ENCODE data around the gene ASB3.
"Not testable (repeated sequence)": the region's sequence is repeated elsewhere in the genome, so short reads cannot be mapped to it uniquely, and the experiment has no call there.

ASB3 gene

DNA sequence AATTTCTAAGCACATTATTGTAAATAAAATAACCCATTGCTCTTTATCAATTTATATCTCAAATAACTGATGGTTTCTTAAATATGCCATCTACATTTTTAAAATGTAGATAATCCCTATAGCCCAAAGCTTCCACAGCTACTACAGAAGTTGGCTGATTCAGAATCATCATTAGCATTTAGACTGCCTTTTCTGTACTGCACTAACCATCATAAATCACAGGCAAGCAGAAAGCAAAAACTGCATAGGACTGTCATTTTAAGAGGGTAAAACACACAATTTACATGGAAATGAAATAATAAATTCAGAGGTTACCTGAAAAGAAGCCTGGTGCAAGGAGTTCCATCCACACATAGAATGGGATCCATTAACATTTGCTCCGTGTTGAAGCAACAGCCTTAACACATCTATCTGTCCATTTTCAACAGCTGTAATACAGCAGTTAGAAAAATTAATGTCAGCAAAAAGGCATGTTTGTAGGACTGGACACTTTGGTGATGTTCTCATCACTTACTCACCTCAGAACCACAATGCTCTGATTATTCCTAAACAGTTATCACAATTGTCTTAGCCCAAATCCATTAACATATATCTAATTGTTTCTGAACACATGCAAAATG, 57.5 kb downstream of the ASB3 start:
- DNase-seq, result no peak

DNA sequence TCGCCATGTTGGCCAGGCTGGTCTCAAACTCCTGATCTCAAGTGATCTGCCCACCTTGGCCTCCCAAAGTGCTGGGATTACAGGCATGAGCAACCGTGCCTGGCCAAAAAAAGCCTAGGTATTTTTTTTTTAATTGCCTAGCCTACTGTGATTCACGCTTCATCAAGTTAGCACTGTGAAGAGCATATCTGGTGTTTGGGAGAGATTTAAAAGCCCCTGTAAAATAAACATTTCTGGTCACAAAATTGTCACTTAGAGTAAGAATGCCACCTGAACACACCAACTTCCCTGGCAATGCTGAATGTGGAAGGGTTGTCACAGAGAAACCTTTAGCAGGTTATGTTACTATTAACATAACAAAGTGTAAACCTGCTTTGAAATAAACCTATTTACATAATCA, 58.8 kb downstream of the ASB3 start:
- no peak for DNase-seq

- DNase-seq, result no peak
Observed at GRCh38 chr2:53725662-53726061, 61.1 kb downstream of the ASB3 start.

- no peak for DNase-seq
Observed at GRCh38 chr2:53724536-53724935, 62.2 kb downstream of the ASB3 start.

GRCh38 chr2:53720944-53721343, 65.8 kb downstream of the ASB3 start:
- not testable (repeated sequence) for DNase-seq

GRCh38 chr2:53715568-53715967, 71.2 kb downstream of the ASB3 start:
- peak; percentile 6 for DNase-seq

GRCh38 chr2:53711271-53711780, 75.4 kb downstream of the ASB3 start:
- no peak for DNase-seq

GRCh38 chr2:53708988-53709387, 77.8 kb downstream of the ASB3 start:
- DNase-seq, result no peak

DNA sequence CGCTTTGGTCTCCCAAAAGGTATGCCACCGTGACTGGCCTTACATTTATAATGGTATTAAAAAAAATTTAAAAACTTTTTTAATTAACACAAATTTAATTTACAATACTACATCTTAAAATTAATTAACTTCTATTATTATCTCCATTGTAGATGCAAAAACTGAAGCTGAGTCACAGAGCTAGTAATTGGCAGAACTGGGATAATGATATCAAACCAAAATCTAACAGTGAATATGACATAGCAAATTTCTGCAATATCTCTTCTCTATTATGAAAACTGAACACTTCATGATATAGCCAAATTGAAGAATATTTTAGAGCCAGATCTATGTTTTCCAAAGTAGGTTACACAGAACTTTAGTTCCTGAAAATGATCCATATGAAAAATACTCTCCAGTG, 85.5 kb downstream of the ASB3 start:
- DNase-seq, result no peak

- DNase-seq, result no peak
Observed at GRCh38 chr2:53697686-53698085, 89.1 kb downstream of the ASB3 start.

DNA sequence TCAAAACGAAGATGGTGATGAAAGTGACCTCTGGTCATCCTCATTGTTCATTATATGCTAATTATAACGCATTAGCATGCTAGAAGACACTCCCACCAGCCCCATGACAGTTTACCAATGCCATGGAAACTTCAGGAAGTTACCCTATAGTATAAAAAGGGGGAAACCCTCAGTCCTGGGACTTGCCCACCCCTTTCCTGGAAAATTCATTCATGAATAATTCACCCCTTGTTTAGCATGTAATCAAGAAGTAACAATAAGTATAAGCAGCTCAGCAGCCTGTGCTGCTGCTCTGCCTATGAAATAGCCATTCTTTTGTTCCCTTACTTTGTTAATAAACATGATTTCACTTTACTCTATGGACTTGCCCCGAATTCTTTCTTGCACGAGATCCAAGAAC, 89.7 kb downstream of the ASB3 start:
- DNase-seq, result no peak

DNA sequence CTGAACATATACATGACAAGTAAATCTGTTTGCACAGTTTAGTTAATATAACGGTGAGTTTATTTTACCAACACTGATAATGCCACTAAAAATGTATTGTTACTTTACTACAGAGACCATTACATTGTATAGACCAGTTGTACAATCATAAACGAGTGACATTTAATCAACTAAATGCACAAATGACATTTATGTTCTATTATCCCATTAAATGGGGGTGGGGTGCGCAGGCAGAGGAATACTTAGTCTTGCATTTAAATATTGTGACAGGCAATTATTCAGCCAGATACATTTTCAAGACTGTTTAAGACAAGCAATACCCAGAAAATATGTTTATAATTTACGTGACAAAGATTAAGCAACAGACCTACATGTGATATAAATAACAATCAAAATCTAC, 91.2 kb downstream of the ASB3 start:
- no peak for DNase-seq

DNA sequence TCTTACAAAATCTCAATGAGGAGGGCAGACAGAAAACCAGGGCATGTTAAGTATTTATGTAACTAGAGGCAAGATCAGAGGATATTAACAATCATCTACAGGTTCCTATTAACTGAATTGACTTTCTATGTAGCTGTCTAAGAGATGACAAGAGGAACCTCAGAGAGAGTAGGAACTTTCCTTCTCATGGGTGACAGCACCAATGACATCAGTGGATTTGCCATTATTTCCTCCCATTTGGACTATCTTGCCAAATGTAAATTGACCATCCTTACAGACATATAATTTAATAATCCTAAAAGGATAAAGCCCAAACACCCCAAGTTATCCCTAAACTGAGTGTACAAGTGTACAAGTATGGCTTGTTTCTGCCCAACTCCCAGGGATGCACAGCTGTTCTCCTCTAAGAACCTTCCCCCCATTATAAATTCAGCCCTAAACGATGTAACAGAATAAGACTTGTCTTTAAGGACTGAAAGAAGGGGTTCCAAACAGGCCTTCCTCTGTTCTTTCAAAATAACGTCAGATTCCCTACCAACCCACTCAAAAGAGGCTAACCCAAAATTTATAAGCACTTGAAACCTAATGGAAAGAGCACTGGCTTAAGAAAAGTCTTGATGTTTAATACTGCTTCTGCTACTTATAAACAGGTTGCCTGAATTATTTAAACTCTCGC, 92.5 kb downstream of the ASB3 start:
- DNase-seq, result no peak

GRCh38 chr2:53690876-53691275, 95.9 kb downstream of the ASB3 start:
- no peak for DNase-seq

GRCh38 chr2:53672881-53673522, 113.8 kb downstream of the ASB3 start:
- DNase-seq, result no peak

DNA sequence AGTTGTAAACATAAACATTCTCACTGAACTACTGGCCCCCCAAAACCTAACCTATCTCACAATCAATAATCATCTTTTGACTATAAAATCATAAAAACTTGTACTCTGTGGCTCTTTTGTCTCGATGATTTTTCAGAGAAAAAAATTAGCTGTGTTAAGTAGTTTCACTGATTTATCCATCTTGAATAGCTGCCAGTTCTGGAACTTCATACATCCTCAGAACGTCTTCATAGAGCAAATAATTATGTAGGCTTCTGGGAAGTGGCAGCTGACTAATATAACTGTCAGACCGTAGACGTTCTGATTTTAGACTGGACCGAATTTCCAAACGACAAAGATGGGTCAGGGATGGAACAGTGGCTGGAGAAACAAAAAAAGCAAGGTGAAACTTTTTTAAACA, 116.4 kb downstream of the ASB3 start:
- no peak for DNase-seq

GRCh38 chr2:53668624-53669026, 118.1 kb downstream of the ASB3 start:
- DNase-seq, result no peak

DNA sequence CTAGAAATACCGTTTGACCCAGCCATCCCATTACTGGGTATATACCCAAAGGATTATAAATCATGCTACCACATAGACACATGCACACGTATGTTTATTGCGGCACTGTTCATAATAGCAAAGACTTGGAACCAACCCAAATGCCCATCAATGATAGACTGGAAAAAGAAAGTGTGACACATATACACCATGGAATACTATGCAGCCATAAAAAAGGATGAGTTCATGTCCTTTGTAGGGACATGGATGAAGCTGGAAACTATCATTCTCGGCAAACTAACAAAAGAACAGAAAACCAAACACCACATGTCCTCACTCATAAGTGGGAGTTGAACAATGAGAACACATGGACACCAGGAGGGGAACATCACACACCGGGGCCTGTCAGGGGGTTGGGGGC, 119.6 kb downstream of the ASB3 start:
- not testable (repeated sequence) for DNase-seq

DNA sequence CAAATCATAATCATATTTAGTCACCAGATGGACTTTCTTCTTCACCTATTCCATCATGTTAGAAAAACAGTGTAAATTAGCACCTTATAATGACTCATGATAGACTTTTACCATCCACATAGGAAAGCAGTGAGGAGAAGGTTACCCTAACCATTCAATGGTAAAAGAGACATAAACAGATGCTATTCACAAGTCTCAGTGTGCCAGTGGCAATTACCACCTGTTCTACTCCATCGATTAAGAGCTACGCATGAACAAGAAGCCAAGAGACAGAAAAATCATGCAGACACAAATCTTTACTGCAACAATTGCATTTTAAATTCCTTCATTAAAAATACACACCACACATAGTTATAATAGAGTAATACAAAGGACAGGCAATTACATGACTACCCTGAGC, 125.9 kb downstream of the ASB3 start:
- DNase-seq, result no peak

DNA sequence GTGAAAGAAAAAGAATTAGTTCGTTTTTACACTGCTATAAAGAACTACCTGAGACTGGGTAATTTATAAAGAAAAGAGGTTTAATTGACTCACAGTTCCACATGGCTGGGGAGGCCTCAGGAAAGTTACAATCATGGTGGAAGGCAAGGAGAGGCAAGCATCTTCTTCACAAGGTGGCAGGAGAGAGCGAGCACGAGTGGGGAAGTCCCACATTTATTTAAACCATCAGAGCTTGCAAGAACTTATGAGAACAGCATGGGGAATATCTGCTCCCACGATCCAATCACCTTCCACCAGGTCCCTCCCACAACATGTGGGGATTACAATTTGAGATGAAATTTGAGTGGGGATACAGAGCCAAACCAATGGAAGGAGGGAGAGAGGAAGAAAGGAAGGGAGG, 128.3 kb downstream of the ASB3 start:
- not testable (repeated sequence) for DNase-seq

GRCh38 chr2:53655256-53655655, 131.5 kb downstream of the ASB3 start:
- DNase-seq, result no peak

- DNase-seq, result no peak
Observed at GRCh38 chr2:53654396-53654795, 132.4 kb downstream of the ASB3 start.

DNA sequence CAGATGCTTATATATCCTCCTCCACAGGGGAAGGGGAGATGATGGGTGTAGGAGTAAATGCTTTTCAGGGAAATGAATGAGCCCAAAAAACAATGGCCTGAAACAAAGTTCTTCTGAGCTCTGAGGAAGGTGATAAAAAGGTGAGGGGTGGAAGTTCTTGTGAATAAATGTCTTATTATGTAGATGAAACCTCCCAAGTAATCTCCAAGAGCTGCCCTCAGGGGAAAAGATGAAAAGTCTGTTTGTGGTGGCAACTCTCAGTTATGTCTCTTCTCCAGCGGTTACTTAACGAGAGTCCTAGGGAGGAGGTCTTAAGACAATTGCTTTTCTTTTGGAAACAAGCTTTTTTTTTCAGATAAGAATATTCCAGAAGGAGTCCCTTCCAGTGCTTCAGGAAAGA, 134.6 kb downstream of the ASB3 start:
- DNase-seq, result no peak

DNA sequence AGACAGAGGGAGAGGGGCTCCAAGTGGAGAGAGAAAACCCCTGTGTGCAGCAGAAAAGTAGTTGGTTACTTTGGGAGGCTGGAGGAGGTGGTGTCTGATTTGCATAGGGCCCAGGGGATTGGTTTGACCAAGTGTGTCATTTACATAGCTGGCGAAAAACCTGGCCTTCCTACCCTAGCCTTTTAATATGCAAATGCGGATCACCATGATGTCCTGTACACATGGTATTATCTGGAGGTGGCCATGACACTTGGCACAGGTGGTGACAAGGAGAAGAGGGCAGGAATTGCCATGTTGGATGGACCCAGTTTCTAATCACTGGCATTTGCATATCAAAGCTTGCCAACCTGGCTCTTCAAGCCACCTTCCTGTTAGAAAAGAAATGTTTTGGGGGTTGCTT, 140.0 kb downstream of the ASB3 start:
- no peak for DNase-seq

All from NCI-H2029 treated with DMSO at 0.1 percent for 48 hours (cell line).